Measurements from ENCODE around the gene PATJ. TPM values are rescaled to one million over a fixed set of nuclear protein-coding genes. Genes with fewer than 3 reads are reported as not detected.

Gene PATJ
- total RNA-seq, 1 donor = 8.4 TPM

- no peak for DNase-seq (ENCODE audit: low read depth)
These were observed 254.8 kb downstream of the PATJ start for GRCh38 chr1:61997123-61997522.

GRCh38 chr1:62003777-62004176 lies 261.5 kb downstream of the PATJ start:
- no peak for DNase-seq (ENCODE audit: low read depth)
- no peak overlapping the region for H3K4me3 ChIP-seq (ENCODE audit: low read depth, low read length)
- no peak for TF ChIP-seq CTCF (IDR thresholded peaks at IDR 0.05; ENCODE audit: insufficient read depth, low read length)

More at GRCh38 chr1:61997123-61997522, 254.8 kb downstream of the PATJ start:
- no peak for TF ChIP-seq CTCF (IDR thresholded peaks at IDR 0.05; ENCODE audit: insufficient read depth, low read length)
- no peak overlapping the region for H3K4me3 ChIP-seq (ENCODE audit: low read depth, low read length)

GRCh38 chr1:62006690-62007089 lies 264.4 kb downstream of the PATJ start:
- DNase-seq (ENCODE audit: low read depth) = no peak

GRCh38 chr1:62011006-62011405 lies 268.7 kb downstream of the PATJ start:
- TF ChIP-seq CTCF (IDR thresholded peaks at IDR 0.05; ENCODE audit: insufficient read depth, low read length) = no peak
- H3K4me3 ChIP-seq (ENCODE audit: low read depth, low read length) = no peak overlapping the region
- no peak for DNase-seq (ENCODE audit: low read depth)

More at GRCh38 chr1:62006690-62007089, 264.4 kb downstream of the PATJ start:
- no peak overlapping the region for H3K4me3 ChIP-seq (ENCODE audit: low read depth, low read length)
- no peak for TF ChIP-seq CTCF (IDR thresholded peaks at IDR 0.05; ENCODE audit: insufficient read depth, low read length)

- TF ChIP-seq CTCF (IDR thresholded peaks at IDR 0.05; ENCODE audit: insufficient read depth, low read length) = no peak
- DNase-seq (ENCODE audit: low read depth) = no peak
- no peak overlapping the region for H3K4me3 ChIP-seq (ENCODE audit: low read depth, low read length)
These were observed 269.8 kb downstream of the PATJ start for GRCh38 chr1:62012095-62012494.

GRCh38 chr1:62012836-62013235 lies 270.6 kb downstream of the PATJ start:
- no peak for DNase-seq (ENCODE audit: low read depth)
- H3K4me3 ChIP-seq (ENCODE audit: low read depth, low read length) = no peak overlapping the region
- TF ChIP-seq CTCF (IDR thresholded peaks at IDR 0.05; ENCODE audit: insufficient read depth, low read length) = no peak

GRCh38 chr1:62013264-62013663 lies 271.0 kb downstream of the PATJ start:
- DNase-seq (ENCODE audit: low read depth) = no peak
- no peak for TF ChIP-seq CTCF (IDR thresholded peaks at IDR 0.05; ENCODE audit: insufficient read depth, low read length)
- H3K4me3 ChIP-seq (ENCODE audit: low read depth, low read length) = no peak overlapping the region

Measured in fibroblast of the aortic adventitia (primary cell).